A549 (cell line): ENCODE results near the gene ZFPM1. TPM values are rescaled to one million over a fixed set of nuclear protein-coding genes. Genes with fewer than 3 reads are reported as not detected.
A peak's percentile ranks its signal among the peaks of the same experiment; 100 is the strongest.
"Not testable (repeated sequence)": the region's sequence is repeated elsewhere in the genome, so short reads cannot be mapped to it uniquely, and the experiment has no call there.

Source experiments
- ATAC-seq, 2 experiments: fragments of 200-7000 bp in 1 of 2; fragments of >200 bp in 1 of 2; cut with Nextera tagmentation in 1 of 2; cut with Tn5 transposase in 1 of 2; 3 replicates each; pipeline versions ENCODE4 v1.8.0 to v1.9.1; 2018 to 2020; ENCODE audit warnings: mild to moderate bottlenecking in 1 of 2, moderate library complexity in 1 of 2
- CTCF ChIA-PET: fragments of 300-600 bp; sonication (Branson Sonifier 250); formaldehyde crosslinking; extraction: SDS; loops from one replicate; lab custom pipeline; 2021; ENCODE audit warnings: antibody characterized with exemption, inconsistent platforms; lab: Yijun Ruan, JAX
- POLR2A ChIA-PET: fragments of 350-600 bp; formaldehyde crosslinking; extraction: SDS; loops from one replicate; lab custom pipeline; 2021; ENCODE audit warnings: antibody characterized with exemption, inconsistent platforms; lab: Yijun Ruan, JAX
- DNase-seq, 2 experiments: peaks; one replicate each; pipeline versions ENCODE4 v3.0.0 to v3.0.0-alpha.2; 2011 to 2016; ENCODE audit warnings: low read depth in 1 of 2, low spot score in 1 of 2
- FAIRE-seq: peaks from 2 replicates; lab custom pipeline; 2011; peaks lifted over from hg19 to GRCh38; lab: Jason Lieb, UNC
- H3K27ac ChIP-seq, 2 experiments: fragments of >200 bp; sonication (Bioruptor Twin); formaldehyde crosslinking; 3 replicates each; pipeline ENCODE4 v1.5.1; 2016 to 2017
- H3K4me1 ChIP-seq: fragments of >200 bp; sonication (Bioruptor Twin); formaldehyde crosslinking; 3 replicates; pipeline ENCODE4 v1.6.1; 2016
- H3K4me2 ChIP-seq: fragments of >200 bp; sonication (Bioruptor Twin); formaldehyde crosslinking; 3 replicates; pipeline ENCODE4 v1.6.1; 2016
- H3K4me3 ChIP-seq: fragments of >200 bp; sonication (Bioruptor Twin); formaldehyde crosslinking; 3 replicates; pipeline ENCODE4 v1.5.1; 2016
- H3K9me3 ChIP-seq: fragments of >200 bp; sonication (Bioruptor Twin); formaldehyde crosslinking; 3 replicates; pipeline ENCODE4 v1.6.1; 2016
- CBX2 ChIP-seq: fragments of 200-600 bp; sonication (generic); IDR thresholded peaks from 2 replicates; pipeline ENCODE4 v1.6.1; 2016; ENCODE audit warnings: low read depth, mild to moderate bottlenecking, borderline replicate concordance
- CBX8 ChIP-seq: fragments of 200-600 bp; sonication (generic); IDR thresholded peaks from 2 replicates; pipeline ENCODE4 v1.6.1; 2016
- CHD4 ChIP-seq: fragments of 200-600 bp; sonication (generic); IDR thresholded peaks from 2 replicates; pipeline ENCODE4 v1.6.1; 2016; ENCODE audit warnings: antibody characterized with exemption, mild to moderate bottlenecking, borderline replicate concordance
- EHF ChIP-seq: fragments of 250-450 bp; sonication (Bioruptor Pico); IDR thresholded peaks from 2 replicates; pipeline ENCODE4 v1.5.0; 2020; ENCODE audit warnings: mild to moderate bottlenecking
- EHMT2 ChIP-seq: fragments of 200-600 bp; sonication (generic); IDR thresholded peaks from 2 replicates; pipeline ENCODE4 v1.6.1; 2016; ENCODE audit warnings: antibody characterized with exemption, low read depth, mild to moderate bottlenecking, moderate library complexity
- FOSB ChIP-seq: fragments of 250-450 bp; sonication (Bioruptor Pico); IDR thresholded peaks from 2 replicates; pipeline ENCODE4 v1.5.0; 2020; ENCODE audit warnings: mild to moderate bottlenecking, moderate library complexity
- GATA3 ChIP-seq: IDR thresholded peaks from 2 replicates; pipeline ENCODE4 v1.6.1; 2012; ENCODE audit warnings: borderline replicate concordance
- HEYL ChIP-seq: fragments of 250-450 bp; sonication (Bioruptor Pico); IDR thresholded peaks from 2 replicates; pipeline ENCODE4 v1.8.0; 2021; ENCODE audit warnings: mild to moderate bottlenecking, moderate library complexity
- HOXA7 ChIP-seq: fragments of 250-450 bp; sonication (Bioruptor Pico); IDR thresholded peaks from 2 replicates; pipeline ENCODE4 v1.5.0; 2020; ENCODE audit warnings: mild to moderate bottlenecking, moderate library complexity
- MAFK ChIP-seq: fragments of 450-650 bp; IDR thresholded peaks from 2 replicates; pipeline ENCODE4 v1.6.1; 2014; ENCODE audit not compliant: partially characterized antibody
- NFE2L2 ChIP-seq: fragments of 150-350 bp; conservative IDR thresholded peaks from 2 replicates; pipeline ENCODE4 v1.6.1; 2014; ENCODE audit warnings: low read length
- NPAS2 ChIP-seq: fragments of 250-450 bp; sonication (Bioruptor Pico); IDR thresholded peaks from 2 replicates; pipeline ENCODE4 v1.8.0; 2022; ENCODE audit warnings: mild to moderate bottlenecking, moderate library complexity, borderline replicate concordance
- NR3C1 ChIP-seq: fragments of >200 bp; sonication (Bioruptor Twin); formaldehyde crosslinking; IDR thresholded peaks from 3 replicates; pipeline ENCODE4 v1.6.1; 2017
- RAD21 ChIP-seq, 2 experiments: fragments of >200 bp in 1 of 2; sonication (Bioruptor Twin) in 1 of 2; formaldehyde crosslinking in 1 of 2; IDR thresholded peaks in 1 of 2; conservative IDR thresholded peaks in 1 of 2; 2 replicates in 1 of 2; 3 replicates in 1 of 2; pipeline ENCODE4 v1.6.1; 2012 to 2018; ENCODE audit warnings: inconsistent platforms in 1 of 2
- RCOR1 ChIP-seq: fragments of 150-350 bp; IDR thresholded peaks from 2 replicates; pipeline ENCODE4 v1.6.1; 2014; ENCODE audit warnings: antibody characterized with exemption, low read length, low read depth
- TFCP2L1 ChIP-seq: fragments of 250-450 bp; sonication (Bioruptor Pico); IDR thresholded peaks from 2 replicates; pipeline ENCODE4 v1.5.0; 2021; ENCODE audit warnings: mild to moderate bottlenecking
- TP53 ChIP-seq: fragments of 250-450 bp; sonication (Bioruptor Pico); IDR thresholded peaks from 2 replicates; pipeline ENCODE4 v1.5.0; 2021; ENCODE audit warnings: mild to moderate bottlenecking, moderate library complexity
- ZC3H11A ChIP-seq: fragments of 450-650 bp; IDR thresholded peaks from 2 replicates; pipeline ENCODE4 v1.6.1; 2014; ENCODE audit warnings: antibody characterized with exemption, mild to moderate bottlenecking
- ZFP36 ChIP-seq: fragments of 450-650 bp; IDR thresholded peaks from 2 replicates; pipeline ENCODE4 v1.6.1; 2014; ENCODE audit warnings: borderline replicate concordance; ENCODE audit not compliant: partially characterized antibody
- ZNF302 ChIP-seq: fragments of 250-450 bp; sonication (Bioruptor Pico); IDR thresholded peaks from 2 replicates; pipeline ENCODE4 v1.9.0; 2021; ENCODE audit warnings: inconsistent platforms, mild to moderate bottlenecking, moderate library complexity
- ZSCAN20 ChIP-seq: fragments of 250-450 bp; sonication (Bioruptor Pico); IDR thresholded peaks from 2 replicates; pipeline ENCODE4 v1.8.0; 2022; ENCODE audit warnings: mild to moderate bottlenecking, moderate library complexity
- WGBS: methylation state at CpG from one replicate; pipeline ENCODE4 v1.1.6; 2017; ENCODE audit errors: missing lambda C conversion rate; 5-methylcytosine and 5-hydroxymethylcytosine counted together
- polyA plus RNA-seq, 4 experiments: library from polyadenylated mRNA; depleted of rRNA in 3 of 4; stranded (reverse); fragments of >200 nt; fragmentation: RNase III in 1 of 4; extraction: RNeasy Plus Mini Kit Qiagen cat#74134 plus additional on column Dnase treatment in 1 of 4; gene quantifications; 2 replicates in 3 of 4; 3 replicates in 1 of 4; pipeline ENCODE4 v1.2.3, GENCODE V29; 2011 to 2017
- TF ChIP-seq, protein P1 (sequence below): fragments of >200 bp; sonication (Bioruptor Twin); formaldehyde crosslinking; IDR thresholded peaks from 2 replicates; pipeline ENCODE4 v1.6.1; 2016
- TF ChIP-seq, protein P2 (sequence below): IDR thresholded peaks from 2 replicates; pipeline ENCODE4 v1.6.1; 2012
- TF ChIP-seq, protein P3 (sequence below): IDR thresholded peaks from 2 replicates; pipeline ENCODE4 v1.6.1; 2012; ENCODE audit warnings: low read depth, borderline replicate concordance
- TF ChIP-seq, protein P4 (sequence below): fragments of 450-650 bp; IDR thresholded peaks from 2 replicates; pipeline ENCODE4 v1.6.1; 2014; ENCODE audit warnings: antibody characterized with exemption

The ZFPM1 gene
- polyA plus RNA-seq, 2 of the 4 experiments (the other 2 are of a cell fraction): 0.36 to 2.5 TPM

DNA sequence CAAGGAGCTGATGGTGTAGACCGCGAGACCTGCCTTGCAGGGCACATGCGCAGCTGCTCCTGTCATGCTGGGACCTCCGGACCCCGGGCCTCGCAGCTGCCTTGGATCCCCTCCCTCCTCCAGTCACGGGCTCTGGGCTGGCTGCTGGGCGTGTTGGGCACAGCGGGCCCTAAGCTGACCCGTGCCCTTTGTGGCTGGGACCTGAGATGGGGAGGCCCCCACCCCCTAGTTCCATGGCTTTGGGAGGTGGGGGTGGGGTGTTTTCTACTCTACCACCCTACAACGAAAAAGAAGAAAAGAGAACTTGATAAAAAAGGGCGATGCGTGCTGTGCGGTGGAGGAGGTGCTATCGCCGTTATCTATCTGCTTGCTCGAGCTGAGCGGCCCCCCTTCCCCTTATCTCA, 14.5 kb downstream of the ZFPM1 start:
- no peak overlapping the region for H3K27ac ChIP-seq
- no peak for TF ChIP-seq RAD21 (conservative IDR thresholded peaks at IDR 0.05 in 1 of 2, IDR thresholded peaks at IDR 0.05 in 1 of 2)
- no peak for TF ChIP-seq NPAS2 (CRISPR knock-in tag)
- no peak for TF ChIP-seq MAFK
- TF ChIP-seq, all 56 proteins: peak for 0
- no peak for ATAC-seq
- H3K4me1 ChIP-seq: peaks cover 15% of the 10 kb centered on the region; the same call in 2 of the 3 replicates
- no peak for DNase-seq
- no peak overlapping the region for H3K4me2 ChIP-seq
- WGBS: 84% methylated on average over 12 of the region's 18 CpGs
- FAIRE-seq: no peak
- POLR2A ChIA-PET: no interaction called here
- CTCF ChIA-PET: interaction anchor here (0.8 kb wide), 1 partner anchor 72 kb away, joined by 3 read pairs; no protein-coding TSS in a partner anchor
- no peaks in the 10 kb centered on the region for H3K9me3 ChIP-seq
- H3K4me3 ChIP-seq: no peak overlapping the region

DNA sequence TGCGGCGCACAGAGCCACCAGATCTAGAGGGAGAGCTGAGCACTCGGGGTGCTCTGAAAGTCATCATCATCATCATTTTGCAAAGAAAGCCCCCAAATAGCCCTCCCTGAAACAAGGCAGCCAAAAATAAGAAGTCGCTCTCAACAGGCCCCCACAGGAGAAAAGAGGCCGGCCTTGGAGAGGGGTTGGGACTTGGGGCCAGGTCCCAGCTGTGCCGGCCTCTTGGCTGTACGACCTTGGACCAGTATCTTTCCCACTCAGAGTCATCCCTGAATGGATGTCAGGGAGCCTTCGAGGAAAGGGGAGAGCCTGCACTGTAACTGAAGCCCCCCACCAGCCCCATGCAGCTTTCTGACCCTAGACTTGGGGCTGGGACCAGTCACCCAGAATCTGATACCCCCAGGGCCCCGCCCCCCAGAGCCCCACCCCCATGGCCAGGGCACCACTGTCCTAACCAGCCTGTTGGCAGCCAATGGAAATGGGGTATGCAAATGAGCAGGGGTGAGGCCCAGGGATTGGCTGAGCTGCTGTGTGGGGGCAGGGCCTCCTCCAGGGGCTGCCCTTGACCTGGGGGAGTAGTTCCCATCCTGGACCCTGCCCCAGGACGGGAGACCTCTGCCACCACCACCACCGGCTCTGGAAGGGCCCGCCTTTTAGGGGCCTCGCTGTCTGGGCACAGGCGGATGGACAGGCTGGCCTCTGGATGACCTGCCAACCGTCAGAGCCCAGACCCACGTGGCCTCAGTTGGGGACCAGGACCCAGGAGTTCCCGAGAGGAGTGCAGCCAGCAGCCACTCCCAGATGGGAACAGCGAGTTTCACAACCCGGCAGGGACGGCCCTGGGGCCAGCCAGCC, 15.4 kb downstream of the ZFPM1 start:
- ChIA-PET POLR2A (no interaction called here), CTCF (no interaction called here)
- FAIRE-seq (no peak), DNase-seq (peak; percentile 68 to 76), ATAC-seq (peak; percentile 55 to 91; a peak in 5 of 6 replicates)
- H3K9me3 ChIP-seq: no peaks in the 10 kb centered on the region
- 66% methylated on average over 12 of the region's 20 CpGs for WGBS
- H3K4me1 ChIP-seq: peaks cover 15% of the 10 kb centered on the region; the same call in 2 of the 3 replicates
- TF ChIP-seq NR3C1: no peak
- TF ChIP-seq, protein P1, sequence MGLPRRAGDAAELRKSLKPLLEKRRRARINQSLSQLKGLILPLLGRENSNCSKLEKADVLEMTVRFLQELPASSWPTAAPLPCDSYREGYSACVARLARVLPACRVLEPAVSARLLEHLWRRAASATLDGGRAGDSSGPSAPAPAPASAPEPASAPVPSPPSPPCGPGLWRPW: no peak
- TF ChIP-seq TP53: no peak
- TF ChIP-seq ZC3H11A: no peak
- TF ChIP-seq NPAS2 (CRISPR knock-in tag): no peak
- no peak for TF ChIP-seq EHF (CRISPR knock-in tag)
- TF ChIP-seq FOSB: no peak
- no peak for TF ChIP-seq ZFP36
- no peak for TF ChIP-seq ZSCAN20 (CRISPR knock-in tag)
- TF ChIP-seq, protein P2, sequence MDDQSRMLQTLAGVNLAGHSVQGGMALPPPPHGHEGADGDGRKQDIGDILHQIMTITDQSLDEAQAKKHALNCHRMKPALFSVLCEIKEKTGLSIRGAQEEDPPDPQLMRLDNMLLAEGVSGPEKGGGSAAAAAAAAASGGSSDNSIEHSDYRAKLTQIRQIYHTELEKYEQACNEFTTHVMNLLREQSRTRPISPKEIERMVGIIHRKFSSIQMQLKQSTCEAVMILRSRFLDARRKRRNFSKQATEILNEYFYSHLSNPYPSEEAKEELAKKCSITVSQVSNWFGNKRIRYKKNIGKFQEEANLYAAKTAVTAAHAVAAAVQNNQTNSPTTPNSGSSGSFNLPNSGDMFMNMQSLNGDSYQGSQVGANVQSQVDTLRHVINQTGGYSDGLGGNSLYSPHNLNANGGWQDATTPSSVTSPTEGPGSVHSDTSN: no peak
- no peak for TF ChIP-seq TFCP2L1 (CRISPR knock-in tag)
- no peak for TF ChIP-seq RCOR1
- TF ChIP-seq GATA3: no peak
- no peak for TF ChIP-seq CBX2
- TF ChIP-seq HEYL: no peak
- no peak overlapping the region for H3K4me2 ChIP-seq
- peak overlapping the region in 1 of 2 experiments; percentile 28; a peak in 1 of 6 replicates for H3K27ac ChIP-seq
- H3K4me3 ChIP-seq: no peak overlapping the region

DNA sequence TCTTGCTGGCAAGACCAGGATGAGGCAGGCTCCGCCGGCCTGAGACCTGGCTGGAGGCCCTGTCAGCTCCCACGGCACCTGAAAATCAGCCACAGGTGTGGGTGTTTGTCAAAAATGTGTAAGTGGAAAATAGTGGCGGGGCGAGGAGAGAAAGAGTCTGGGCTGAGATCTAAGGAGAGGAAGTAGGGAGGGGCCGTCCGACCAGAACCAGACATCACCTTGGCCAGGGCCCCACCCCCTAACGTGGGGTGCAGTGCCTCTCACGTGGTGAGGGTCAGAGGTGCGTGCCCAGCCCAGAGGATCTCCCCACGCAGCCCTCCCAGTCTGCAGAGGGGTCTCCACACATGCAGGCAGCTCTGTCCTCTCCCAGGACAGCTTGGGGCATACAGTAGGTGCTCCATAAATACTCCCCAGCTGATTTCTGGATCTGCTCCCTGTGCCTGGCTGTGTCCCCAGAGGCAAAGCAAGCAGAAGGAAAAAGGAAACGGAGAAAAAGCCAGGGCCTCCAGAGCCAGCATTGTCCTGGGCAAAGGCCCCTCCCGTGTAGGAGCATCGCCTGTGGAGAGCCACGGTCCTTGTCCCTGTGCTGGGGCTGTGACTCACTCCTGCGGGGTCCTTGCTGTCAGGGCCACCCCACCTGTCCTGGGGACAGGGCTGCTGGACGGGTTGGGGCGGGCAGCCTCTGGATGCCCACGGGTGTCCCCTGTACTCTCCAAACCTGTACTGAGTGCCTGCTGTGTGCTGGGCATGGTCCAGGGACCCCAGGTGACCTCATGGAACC, 16.7 kb downstream of the ZFPM1 start:
- CTCF ChIA-PET: no interaction called here
- DNase-seq: no peak
- H3K4me2 ChIP-seq: no peak overlapping the region
- no peak for TF ChIP-seq EHF (CRISPR knock-in tag)
- no peak for TF ChIP-seq HEYL
- TF ChIP-seq EHMT2: no peak
- TF ChIP-seq CHD4: no peak
- no peak for TF ChIP-seq CBX8
- TF ChIP-seq, protein P3, sequence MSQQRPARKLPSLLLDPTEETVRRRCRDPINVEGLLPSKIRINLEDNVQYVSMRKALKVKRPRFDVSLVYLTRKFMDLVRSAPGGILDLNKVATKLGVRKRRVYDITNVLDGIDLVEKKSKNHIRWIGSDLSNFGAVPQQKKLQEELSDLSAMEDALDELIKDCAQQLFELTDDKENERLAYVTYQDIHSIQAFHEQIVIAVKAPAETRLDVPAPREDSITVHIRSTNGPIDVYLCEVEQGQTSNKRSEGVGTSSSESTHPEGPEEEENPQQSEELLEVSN: no peak
- TF ChIP-seq, protein P4, sequence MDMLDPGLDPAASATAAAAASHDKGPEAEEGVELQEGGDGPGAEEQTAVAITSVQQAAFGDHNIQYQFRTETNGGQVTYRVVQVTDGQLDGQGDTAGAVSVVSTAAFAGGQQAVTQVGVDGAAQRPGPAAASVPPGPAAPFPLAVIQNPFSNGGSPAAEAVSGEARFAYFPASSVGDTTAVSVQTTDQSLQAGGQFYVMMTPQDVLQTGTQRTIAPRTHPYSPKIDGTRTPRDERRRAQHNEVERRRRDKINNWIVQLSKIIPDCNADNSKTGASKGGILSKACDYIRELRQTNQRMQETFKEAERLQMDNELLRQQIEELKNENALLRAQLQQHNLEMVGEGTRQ: no peak
- no peak for TF ChIP-seq RAD21 (conservative IDR thresholded peaks at IDR 0.05 in 1 of 2, IDR thresholded peaks at IDR 0.05 in 1 of 2)
- TF ChIP-seq, protein P2: no peak
- TF ChIP-seq ZNF302: no peak
- no peak for TF ChIP-seq NFE2L2
- TF ChIP-seq HOXA7 (CRISPR knock-in tag): no peak
- POLR2A ChIA-PET: no interaction called here
- H3K4me1 ChIP-seq: peaks cover 15% of the 10 kb centered on the region; the same call in 2 of the 3 replicates
- no peaks in the 10 kb centered on the region for H3K9me3 ChIP-seq
- ATAC-seq: no peak
- H3K27ac ChIP-seq: no peak overlapping the region
- 71% methylated on average over 15 of the region's 19 CpGs for WGBS
- FAIRE-seq: no peak
- no peak overlapping the region for H3K4me3 ChIP-seq

DNA sequence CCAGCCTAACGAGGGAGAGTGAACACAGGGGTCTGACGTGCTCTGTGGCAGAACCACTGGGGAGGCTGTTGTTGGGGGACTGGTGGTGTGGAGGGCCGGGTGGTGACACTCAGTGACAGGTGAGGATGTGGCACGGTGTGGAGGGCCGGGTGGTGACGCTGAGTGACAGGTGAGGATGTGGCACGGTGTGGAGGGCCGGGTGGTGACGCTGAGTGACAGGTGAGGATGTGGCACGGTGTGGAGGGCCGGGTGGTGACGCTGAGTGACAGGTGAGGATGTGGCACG, 17.3 kb downstream of the ZFPM1 start:
- H3K27ac ChIP-seq, H3K4me3 ChIP-seq, FAIRE-seq, H3K9me3 ChIP-seq, DNase-seq, ATAC-seq, H3K4me2 ChIP-seq, POLR2A ChIA-PET: not testable (repeated sequence)
- CTCF ChIA-PET: interaction anchor here (2.4 kb wide), 1 partner anchor 34 kb away, joined by 6 read pairs; no protein-coding TSS in a partner anchor
- 74% methylated on average over 6 of the region's 13 CpGs for WGBS
- H3K4me1 ChIP-seq: peaks cover 15% of the 10 kb centered on the region; the same call in 2 of the 3 replicates
